ENCODE measurements around the gene USP12. TPM values are rescaled to one million over a fixed set of nuclear protein-coding genes. Genes with fewer than 3 reads are reported as not detected.

Gene USP12
- total RNA-seq, 1 donor from 2014 or later = 19.7 TPM

DNA sequence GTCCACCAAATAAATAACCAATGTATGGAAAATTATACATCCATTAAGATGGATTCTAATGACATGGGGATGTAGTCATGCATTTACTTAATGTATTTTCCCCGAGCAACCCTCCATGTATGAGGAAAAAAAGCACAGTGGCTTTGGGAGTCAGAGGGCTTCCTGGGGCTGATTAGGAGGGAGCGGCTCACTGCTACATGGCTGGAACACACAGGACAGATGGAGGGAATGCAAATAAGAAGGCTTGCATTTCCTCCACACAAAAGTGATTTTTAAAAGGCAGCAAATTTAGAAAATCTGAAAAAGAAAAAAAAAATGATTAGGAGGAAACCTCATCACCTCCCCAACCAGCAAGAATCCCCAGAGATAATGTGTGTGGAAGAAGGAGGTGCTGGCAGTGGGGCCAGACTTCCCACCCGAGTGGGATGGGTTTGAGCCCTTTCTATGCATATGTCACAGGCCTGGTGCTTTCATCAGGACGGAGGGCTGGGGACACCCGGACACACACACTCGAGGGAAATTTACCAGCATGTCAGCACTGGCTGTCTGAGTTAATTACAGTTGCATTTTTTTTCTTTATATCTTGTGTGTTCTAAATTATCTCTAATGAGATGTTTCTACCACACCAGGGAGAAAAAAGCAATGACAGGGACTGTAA, 118.9 kb downstream of the USP12 start:
- no peaks in the 10 kb centered on the region for H3K27me3 ChIP-seq
- H3K4me3 ChIP-seq = no peak overlapping the region
- Mint-ChIP-seq H3K4me1 (peaks cover 16% of the 10 kb centered on the region), H3K27me3 (ENCODE audit: insufficient read depth, low read depth) (peaks cover 2% of the 10 kb centered on the region), H3K4me3 (no peak overlapping the region), H3K9me3 (peaks cover 2% of the 10 kb centered on the region), H3K27ac (no peak overlapping the region), H3K36me3 (peaks cover 8% of the 10 kb centered on the region)
- H3K9ac ChIP-seq = no peak overlapping the region
- no peak overlapping the region for H3K27ac ChIP-seq
- H3K4me2 ChIP-seq = no peak overlapping the region
- H2AFZ ChIP-seq (replicated peaks) = no peak overlapping the region
- no peaks in the 10 kb centered on the region for H3K4me1 ChIP-seq
- H3K79me2 ChIP-seq (ENCODE audit: low read depth) = no peaks in the 10 kb centered on the region
- H3F3A ChIP-seq (ENCODE audit: low read depth) = no peaks in the 10 kb centered on the region
- no peaks in the 10 kb centered on the region for H4K20me1 ChIP-seq (ENCODE audit: low read depth)
- DNase-seq (ENCODE audit: low spot score) = no peak
- no peaks in the 10 kb centered on the region for H3K9me3 ChIP-seq (ENCODE audit: low read depth)
- TF ChIP-seq EZH2 (IDR thresholded peaks at IDR 0.05) (no peak), CTCF (IDR thresholded peaks at IDR 0.05) (no peak), EZH2phosphoT487 (IDR thresholded peaks at IDR 0.05) (no peak)
- no peaks in the 10 kb centered on the region for H3K36me3 ChIP-seq

- Mint-ChIP-seq H3K9me3 (peaks cover 2% of the 10 kb centered on the region), H3K36me3 (no peaks in the 10 kb centered on the region), H3K4me3 (no peak overlapping the region), H3K27ac (no peak overlapping the region), H3K4me1 (peaks cover 7% of the 10 kb centered on the region), H3K27me3 (ENCODE audit: insufficient read depth, low read depth) (peaks cover 3% of the 10 kb centered on the region)
- Histone ChIP-seq H3K4me3 (no peak overlapping the region), H4K20me1 (ENCODE audit: low read depth) (no peaks in the 10 kb centered on the region), H3K27ac (no peak overlapping the region), H3K79me2 (ENCODE audit: low read depth) (no peaks in the 10 kb centered on the region), H3K4me2 (no peak overlapping the region), H2AFZ (replicated peaks) (no peak overlapping the region), H3K4me1 (no peaks in the 10 kb centered on the region), H3K27me3 (no peaks in the 10 kb centered on the region), H3K9ac (no peak overlapping the region), H3F3A (ENCODE audit: low read depth) (no peaks in the 10 kb centered on the region), H3K36me3 (no peaks in the 10 kb centered on the region), H3K9me3 (ENCODE audit: low read depth) (no peaks in the 10 kb centered on the region)
- TF ChIP-seq EZH2 (IDR thresholded peaks at IDR 0.05) (no peak), EZH2phosphoT487 (IDR thresholded peaks at IDR 0.05) (no peak)
- no peak for DNase-seq (ENCODE audit: low spot score)
Measured at GRCh38 chr13:27047081-27047480, 124.5 kb downstream of the USP12 start.

GRCh38 chr13:27044837-27045570, 126.6 kb downstream of the USP12 start:
- Mint-ChIP-seq H3K4me3 (no peak overlapping the region), H3K36me3 (no peaks in the 10 kb centered on the region), H3K27me3 (ENCODE audit: insufficient read depth, low read depth) (peaks cover 3% of the 10 kb centered on the region), H3K4me1 (peaks cover 7% of the 10 kb centered on the region), H3K9me3 (no peaks in the 10 kb centered on the region), H3K27ac (no peak overlapping the region)
- TF ChIP-seq EZH2phosphoT487 (IDR thresholded peaks at IDR 0.05) (no peak), CTCF (IDR thresholded peaks at IDR 0.05) (no peak), EZH2 (IDR thresholded peaks at IDR 0.05) (no peak)
- Histone ChIP-seq H3K79me2 (ENCODE audit: low read depth) (no peaks in the 10 kb centered on the region), H3K4me1 (no peaks in the 10 kb centered on the region), H3K9me3 (ENCODE audit: low read depth) (no peaks in the 10 kb centered on the region), H3K9ac (no peak overlapping the region), H3K36me3 (no peaks in the 10 kb centered on the region), H2AFZ (replicated peaks) (no peak overlapping the region), H4K20me1 (ENCODE audit: low read depth) (no peaks in the 10 kb centered on the region), H3K4me3 (no peak overlapping the region), H3F3A (ENCODE audit: low read depth) (no peaks in the 10 kb centered on the region), H3K27ac (no peak overlapping the region), H3K27me3 (no peaks in the 10 kb centered on the region), H3K4me2 (no peak overlapping the region)
- no peak for DNase-seq (ENCODE audit: low spot score)

- H3K27me3 ChIP-seq = no peaks in the 10 kb centered on the region
Measured at GRCh38 chr13:27043013-27043412, 128.6 kb downstream of the USP12 start.

More at GRCh38 chr13:27043013-27043412, 128.6 kb downstream of the USP12 start:
- Histone ChIP-seq H3K9ac (no peak overlapping the region), H3F3A (ENCODE audit: low read depth) (no peaks in the 10 kb centered on the region), H2AFZ (replicated peaks) (no peak overlapping the region), H3K4me3 (no peak overlapping the region), H3K9me3 (ENCODE audit: low read depth) (no peaks in the 10 kb centered on the region), H3K4me2 (no peak overlapping the region), H3K27ac (no peak overlapping the region), H3K79me2 (ENCODE audit: low read depth) (no peaks in the 10 kb centered on the region), H3K4me1 (no peaks in the 10 kb centered on the region), H3K36me3 (no peaks in the 10 kb centered on the region), H4K20me1 (ENCODE audit: low read depth) (no peaks in the 10 kb centered on the region)
- no peaks in the 10 kb centered on the region for H3K9me3 Mint-ChIP-seq
- no peak overlapping the region for H3K4me3 Mint-ChIP-seq
- TF ChIP-seq EZH2 (IDR thresholded peaks at IDR 0.05) (no peak), EZH2phosphoT487 (IDR thresholded peaks at IDR 0.05) (no peak), CTCF (IDR thresholded peaks at IDR 0.05) (no peak)
- no peak for DNase-seq (ENCODE audit: low spot score)
- peaks cover 7% of the 10 kb centered on the region for H3K4me1 Mint-ChIP-seq
- no peak overlapping the region for H3K27ac Mint-ChIP-seq
- H3K27me3 Mint-ChIP-seq (ENCODE audit: insufficient read depth, low read depth) = peaks cover 3% of the 10 kb centered on the region
- H3K36me3 Mint-ChIP-seq = no peaks in the 10 kb centered on the region
